Stomach (tissue), 4 donors: ENCODE data around the gene SEC14L2.

Experiments used
- POLR2A ChIP-seq, 4 donors: fragments of 450-650 bp; IDR thresholded peaks; one replicate each; pipeline ENCODE4 v1.6.1; 2016; ENCODE audit warnings: antibody characterized with exemption in 4 of 4, control low read depth in 2 of 4, mild to moderate bottlenecking in 1 of 4, moderate library complexity in 1 of 4
- TF ChIP-seq, protein P1 (sequence below), 7 experiments: fragments of 450-650 bp in 4 of 7; fragments of 200-600 bp in 3 of 7; sonication (generic) in 3 of 7; IDR thresholded peaks; one replicate each; pipeline ENCODE4 v1.5.1; 2016 to 2019; ENCODE audit warnings: antibody characterized with exemption in 7 of 7, control low read depth in 2 of 7, mild to moderate bottlenecking in 1 of 7

DNA sequence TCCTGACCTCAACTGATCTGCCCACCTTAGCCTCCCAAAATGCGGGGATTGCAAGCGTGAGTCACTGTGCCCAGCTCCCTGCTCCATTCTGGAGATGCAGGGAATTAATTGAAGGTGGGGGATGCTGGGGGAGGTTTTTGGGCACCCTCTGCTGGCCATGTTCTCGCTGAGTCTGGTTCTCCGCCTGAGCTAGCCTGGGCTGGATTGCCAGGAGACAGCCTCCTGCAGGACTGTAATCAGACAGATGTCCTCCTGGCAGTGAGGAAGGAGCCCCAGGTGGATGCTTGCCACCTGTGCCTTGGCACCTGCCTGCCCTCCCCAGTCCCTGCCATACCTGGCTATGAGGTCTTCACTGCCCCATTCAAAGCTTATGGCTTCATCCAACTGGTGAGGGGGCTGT, 34.1 kb downstream of the SEC14L2 start:
- TF ChIP-seq, protein P1, sequence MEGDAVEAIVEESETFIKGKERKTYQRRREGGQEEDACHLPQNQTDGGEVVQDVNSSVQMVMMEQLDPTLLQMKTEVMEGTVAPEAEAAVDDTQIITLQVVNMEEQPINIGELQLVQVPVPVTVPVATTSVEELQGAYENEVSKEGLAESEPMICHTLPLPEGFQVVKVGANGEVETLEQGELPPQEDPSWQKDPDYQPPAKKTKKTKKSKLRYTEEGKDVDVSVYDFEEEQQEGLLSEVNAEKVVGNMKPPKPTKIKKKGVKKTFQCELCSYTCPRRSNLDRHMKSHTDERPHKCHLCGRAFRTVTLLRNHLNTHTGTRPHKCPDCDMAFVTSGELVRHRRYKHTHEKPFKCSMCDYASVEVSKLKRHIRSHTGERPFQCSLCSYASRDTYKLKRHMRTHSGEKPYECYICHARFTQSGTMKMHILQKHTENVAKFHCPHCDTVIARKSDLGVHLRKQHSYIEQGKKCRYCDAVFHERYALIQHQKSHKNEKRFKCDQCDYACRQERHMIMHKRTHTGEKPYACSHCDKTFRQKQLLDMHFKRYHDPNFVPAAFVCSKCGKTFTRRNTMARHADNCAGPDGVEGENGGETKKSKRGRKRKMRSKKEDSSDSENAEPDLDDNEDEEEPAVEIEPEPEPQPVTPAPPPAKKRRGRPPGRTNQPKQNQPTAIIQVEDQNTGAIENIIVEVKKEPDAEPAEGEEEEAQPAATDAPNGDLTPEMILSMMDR (IDR thresholded peaks at IDR 0.05) = no peak
- TF ChIP-seq POLR2A (IDR thresholded peaks at IDR 0.05) = no peak
